BLaER1 (cell line): ENCODE results near the gene UBR2.

Source experiments
- H3K27ac ChIP-seq: shearing (Covaris generic); formaldehyde crosslinking; 2 replicates; pipeline ENCODE4 v1.8.1; 2022
- H3K27me3 ChIP-seq: shearing (Covaris generic); formaldehyde crosslinking; 2 replicates; pipeline ENCODE4 v1.8.1; 2022
- H3K36me3 ChIP-seq: shearing (Covaris generic); formaldehyde crosslinking; 2 replicates; pipeline ENCODE4 v1.8.1; 2022
- H3K4me1 ChIP-seq: shearing (Covaris generic); formaldehyde crosslinking; 2 replicates; pipeline ENCODE4 v1.8.1; 2022
- H3K4me2 ChIP-seq: shearing (Covaris generic); formaldehyde crosslinking; 2 replicates; pipeline ENCODE4 v1.8.1; 2022
- H3K4me3 ChIP-seq: shearing (Covaris generic); formaldehyde crosslinking; 2 replicates; pipeline ENCODE4 v1.8.1; 2022
- H3K9ac ChIP-seq: shearing (Covaris generic); formaldehyde crosslinking; 2 replicates; pipeline ENCODE4 v1.8.1; 2022
- H3K9me3 ChIP-seq: shearing (Covaris generic); formaldehyde crosslinking; 2 replicates; pipeline ENCODE4 v1.8.1; 2022
- H4K20me1 ChIP-seq: shearing (Covaris generic); formaldehyde crosslinking; 2 replicates; pipeline ENCODE4 v1.8.1; 2022
- Cebpa-rat ChIP-seq: shearing (Covaris generic); IDR thresholded peaks from 2 replicates; pipeline ENCODE4 v1.8.1; 2022

UBR2 gene

DNA sequence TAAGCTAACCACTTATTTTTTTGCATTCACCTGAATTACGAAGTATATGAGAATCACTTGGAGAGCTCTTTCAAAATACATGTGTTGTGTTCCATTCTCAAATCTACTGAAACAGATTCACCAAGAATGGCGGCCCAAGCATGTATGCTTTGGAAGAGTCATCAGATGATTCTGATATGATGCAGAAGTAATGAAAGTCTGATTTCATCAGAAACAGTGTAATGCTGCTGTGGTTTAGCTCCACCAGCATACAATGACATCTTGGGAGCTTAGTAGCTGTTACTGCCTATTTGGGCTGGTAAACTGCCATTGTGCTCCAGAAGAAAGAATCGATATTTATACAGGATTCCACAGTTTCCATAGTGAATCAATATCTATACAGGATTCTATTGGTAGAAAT, 52.9 kb downstream of the UBR2 start:
- no peaks in the 10 kb centered on the region for H3K4me1 ChIP-seq
- no peak overlapping the region for H3K27ac ChIP-seq
- no peak for TF ChIP-seq Cebpa-rat
- H3K9ac ChIP-seq, result no peak overlapping the region
- H3K36me3 ChIP-seq, result peaks cover 58% of the 10 kb centered on the region
- no peaks in the 10 kb centered on the region for H3K9me3 ChIP-seq
- no peaks in the 10 kb centered on the region for H3K27me3 ChIP-seq
- H3K4me2 ChIP-seq, result no peak overlapping the region
- no peaks in the 10 kb centered on the region for H4K20me1 ChIP-seq
- no peak overlapping the region for H3K4me3 ChIP-seq

- Histone ChIP-seq H3K4me2 (no peak overlapping the region), H3K9ac (no peak overlapping the region), H3K36me3 (peaks cover 58% of the 10 kb centered on the region), H3K9me3 (no peaks in the 10 kb centered on the region), H3K27me3 (no peaks in the 10 kb centered on the region), H3K4me1 (no peaks in the 10 kb centered on the region), H3K27ac (no peak overlapping the region), H3K4me3 (no peak overlapping the region), H4K20me1 (no peaks in the 10 kb centered on the region)
- TF ChIP-seq Cebpa-rat, result no peak
Observed at GRCh38 chr6:42618105-42618504, 54.3 kb downstream of the UBR2 start.

DNA sequence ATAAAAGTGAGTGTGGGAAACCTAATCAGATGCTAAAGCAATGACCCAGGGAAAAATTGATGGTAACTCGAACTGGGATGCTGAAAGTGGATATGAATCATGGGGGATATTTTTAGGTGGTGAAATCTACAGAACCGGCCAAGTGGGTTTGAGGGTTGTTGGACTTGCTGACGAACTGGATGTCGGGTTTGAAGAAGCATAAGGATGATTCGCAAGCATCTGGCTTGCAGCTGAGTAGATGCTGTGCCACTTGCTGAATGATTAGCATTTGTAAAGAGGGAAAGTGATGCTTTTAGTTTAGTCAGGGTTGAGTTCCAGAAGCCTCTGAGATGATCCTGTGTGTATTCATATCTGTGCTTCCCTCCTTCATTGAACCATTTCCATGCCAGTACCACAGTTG, 54.9 kb downstream of the UBR2 start:
- no peak overlapping the region for H3K27ac ChIP-seq
- no peaks in the 10 kb centered on the region for H3K4me1 ChIP-seq
- no peaks in the 10 kb centered on the region for H3K9me3 ChIP-seq
- peaks cover 62% of the 10 kb centered on the region for H3K36me3 ChIP-seq
- no peak for TF ChIP-seq Cebpa-rat
- no peak overlapping the region for H3K4me2 ChIP-seq
- no peaks in the 10 kb centered on the region for H3K27me3 ChIP-seq
- H4K20me1 ChIP-seq, result no peaks in the 10 kb centered on the region
- no peak overlapping the region for H3K9ac ChIP-seq
- no peak overlapping the region for H3K4me3 ChIP-seq

- no peak overlapping the region for H3K27ac ChIP-seq
- no peak overlapping the region for H3K4me2 ChIP-seq
- peaks cover 71% of the 10 kb centered on the region for H3K36me3 ChIP-seq
- no peaks in the 10 kb centered on the region for H4K20me1 ChIP-seq
- H3K4me1 ChIP-seq, result no peaks in the 10 kb centered on the region
- no peaks in the 10 kb centered on the region for H3K27me3 ChIP-seq
- no peak overlapping the region for H3K4me3 ChIP-seq
- no peak for TF ChIP-seq Cebpa-rat
- no peak overlapping the region for H3K9ac ChIP-seq
- H3K9me3 ChIP-seq, result no peaks in the 10 kb centered on the region
Observed at GRCh38 chr6:42619963-42620362, 56.1 kb downstream of the UBR2 start.

DNA sequence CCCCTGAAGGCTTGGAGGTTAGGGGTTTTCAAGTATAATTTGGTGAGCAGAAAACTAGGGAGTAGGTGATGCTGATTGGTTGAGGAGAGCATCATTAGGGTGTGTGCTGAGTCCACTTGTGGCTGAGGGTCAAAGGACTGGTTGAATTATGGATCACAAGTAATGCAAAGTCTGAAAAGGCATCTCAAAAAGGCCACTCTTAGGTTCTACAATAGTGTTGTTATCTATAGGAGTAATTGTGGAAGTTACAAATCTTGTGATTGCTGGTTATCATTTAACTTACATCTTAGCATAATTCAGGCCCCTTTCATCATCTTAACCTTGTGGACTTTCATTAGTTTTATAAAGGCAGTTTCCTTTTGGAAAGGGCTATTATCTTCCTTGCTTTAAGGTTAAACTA, 60.8 kb downstream of the UBR2 start:
- Histone ChIP-seq H3K4me3 (no peak overlapping the region), H3K36me3 (peaks cover 74% of the 10 kb centered on the region)

DNA sequence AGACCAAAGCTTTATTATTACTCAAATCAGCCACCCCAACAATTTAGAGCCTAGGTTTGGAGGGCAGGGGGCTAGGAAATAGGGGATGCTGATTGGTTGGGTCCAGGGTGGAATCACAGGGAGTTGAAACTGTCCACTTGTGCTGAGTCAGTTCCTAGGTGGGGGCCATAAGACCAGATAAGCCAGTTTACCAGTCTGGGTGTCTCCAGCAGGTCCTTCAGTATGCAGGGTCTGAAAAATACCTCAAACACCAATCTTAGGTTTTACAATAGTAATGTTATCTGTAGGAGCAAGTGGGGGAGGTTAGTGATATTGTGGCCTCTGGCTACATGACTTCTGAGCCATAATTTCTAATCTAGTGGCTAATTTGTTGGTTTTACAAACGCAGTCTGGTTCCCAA, 63.2 kb downstream of the UBR2 start:
- H3K4me1 ChIP-seq, result no peaks in the 10 kb centered on the region
- no peak for TF ChIP-seq Cebpa-rat
- H3K27ac ChIP-seq, result no peak overlapping the region
- no peak overlapping the region for H3K4me2 ChIP-seq
- no peaks in the 10 kb centered on the region for H3K27me3 ChIP-seq
- no peak overlapping the region for H3K9ac ChIP-seq
- no peaks in the 10 kb centered on the region for H3K9me3 ChIP-seq
- H3K36me3 ChIP-seq, result peaks cover 73% of the 10 kb centered on the region
- no peaks in the 10 kb centered on the region for H4K20me1 ChIP-seq
- no peak overlapping the region for H3K4me3 ChIP-seq

More for the DNA sequence above, 60.8 kb downstream of the UBR2 start:
- Histone ChIP-seq H3K4me1 (no peaks in the 10 kb centered on the region), H3K27ac (no peak overlapping the region), H4K20me1 (no peaks in the 10 kb centered on the region), H3K27me3 (no peaks in the 10 kb centered on the region), H3K9ac (no peak overlapping the region), H3K4me2 (no peak overlapping the region), H3K9me3 (no peaks in the 10 kb centered on the region)
- no peak for TF ChIP-seq Cebpa-rat

- Histone ChIP-seq H3K4me2 (no peak overlapping the region), H3K9me3 (no peaks in the 10 kb centered on the region), H3K9ac (no peak overlapping the region), H4K20me1 (no peaks in the 10 kb centered on the region), H3K4me3 (no peak overlapping the region), H3K36me3 (peaks cover 75% of the 10 kb centered on the region), H3K27me3 (no peaks in the 10 kb centered on the region), H3K27ac (no peak overlapping the region), H3K4me1 (no peaks in the 10 kb centered on the region)
- no peak for TF ChIP-seq Cebpa-rat
Observed at GRCh38 chr6:42627674-42628073, 63.8 kb downstream of the UBR2 start.

DNA sequence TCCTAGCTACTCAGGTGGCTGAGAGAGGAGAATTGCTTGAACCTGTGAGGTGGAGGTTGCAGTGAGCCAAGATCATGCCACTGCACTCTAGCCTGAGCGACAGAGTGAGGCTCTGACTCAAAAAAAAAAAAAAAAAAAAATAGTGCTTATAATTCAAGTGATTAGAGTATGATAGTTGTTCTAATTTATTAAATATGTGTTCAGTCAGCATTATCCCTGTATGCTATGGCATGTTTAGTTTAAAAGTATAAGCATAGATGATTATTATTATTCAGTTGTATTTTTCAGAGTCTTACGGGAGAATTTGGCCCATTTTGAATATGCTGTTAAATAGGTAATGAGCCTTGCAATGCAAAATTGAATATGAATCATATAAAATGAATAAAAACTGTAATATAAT, 64.8 kb downstream of the UBR2 start:
- Histone ChIP-seq H3K27ac (no peak overlapping the region), H3K4me1 (no peaks in the 10 kb centered on the region), H3K4me3 (no peak overlapping the region), H3K4me2 (no peak overlapping the region), H3K9me3 (no peaks in the 10 kb centered on the region), H3K9ac (no peak overlapping the region), H4K20me1 (no peaks in the 10 kb centered on the region), H3K27me3 (no peaks in the 10 kb centered on the region), H3K36me3 (peaks cover 79% of the 10 kb centered on the region)
- TF ChIP-seq Cebpa-rat, result no peak

DNA sequence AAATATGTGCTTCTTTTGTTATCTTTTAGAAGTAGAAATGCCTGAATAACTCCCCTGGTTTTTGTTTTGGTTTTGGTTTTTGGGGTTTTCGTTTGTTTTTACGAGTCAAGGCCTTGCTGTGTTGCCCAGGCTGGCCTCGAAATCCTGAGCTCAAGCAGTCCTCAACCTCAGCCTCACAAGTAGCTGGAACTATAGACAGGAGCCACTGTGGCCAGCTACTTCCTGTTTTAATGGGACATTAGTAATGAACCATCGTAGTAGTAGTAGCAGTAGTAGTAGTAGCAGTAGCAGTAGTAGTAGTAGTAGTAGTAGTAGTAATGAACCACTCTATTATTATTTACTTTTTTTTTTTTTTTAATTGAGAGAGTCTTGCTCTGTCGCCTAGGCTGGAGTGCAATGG, 66.0 kb downstream of the UBR2 start:
- no peaks in the 10 kb centered on the region for H4K20me1 ChIP-seq
- peaks cover 81% of the 10 kb centered on the region for H3K36me3 ChIP-seq
- no peak overlapping the region for H3K9ac ChIP-seq
- TF ChIP-seq Cebpa-rat, result no peak
- no peak overlapping the region for H3K4me2 ChIP-seq
- H3K9me3 ChIP-seq, result no peaks in the 10 kb centered on the region
- H3K4me3 ChIP-seq, result no peak overlapping the region
- no peak overlapping the region for H3K27ac ChIP-seq
- no peaks in the 10 kb centered on the region for H3K27me3 ChIP-seq
- H3K4me1 ChIP-seq, result no peaks in the 10 kb centered on the region

- Histone ChIP-seq H3K4me2 (no peak overlapping the region), H3K9me3 (no peaks in the 10 kb centered on the region), H3K36me3 (peaks cover 88% of the 10 kb centered on the region), H3K27ac (no peak overlapping the region), H3K27me3 (no peaks in the 10 kb centered on the region), H3K4me1 (no peaks in the 10 kb centered on the region), H3K4me3 (no peak overlapping the region), H3K9ac (no peak overlapping the region), H4K20me1 (no peaks in the 10 kb centered on the region)
- TF ChIP-seq Cebpa-rat, result no peak
Observed at GRCh38 chr6:42637681-42638080, 73.9 kb downstream of the UBR2 start.

DNA sequence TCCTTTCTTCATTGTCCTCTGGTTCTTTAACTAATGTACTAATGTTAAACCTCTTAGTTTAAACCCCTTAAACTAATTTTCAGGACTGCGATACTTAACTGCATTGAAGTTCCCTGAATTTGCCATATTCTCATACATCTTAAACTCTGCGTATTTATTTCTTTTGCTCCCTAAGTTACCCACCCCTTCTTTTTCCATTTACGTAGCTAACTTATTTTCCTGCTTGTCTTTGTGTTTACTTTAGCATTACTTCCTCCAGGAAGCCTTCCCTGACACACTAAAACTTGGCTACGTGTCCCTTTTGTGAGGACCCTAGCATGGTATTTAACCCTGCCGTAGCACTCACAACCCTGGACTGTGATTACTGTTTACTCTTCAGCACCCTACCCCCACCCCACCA, 79.0 kb downstream of the UBR2 start:
- no peaks in the 10 kb centered on the region for H4K20me1 ChIP-seq
- no peak overlapping the region for H3K9ac ChIP-seq
- no peaks in the 10 kb centered on the region for H3K27me3 ChIP-seq
- peaks cover 11% of the 10 kb centered on the region; the same call in 1 of the 2 replicates for H3K4me1 ChIP-seq
- H3K27ac ChIP-seq, result no peak overlapping the region
- TF ChIP-seq Cebpa-rat, result no peak
- peaks cover 81% of the 10 kb centered on the region for H3K36me3 ChIP-seq
- H3K4me2 ChIP-seq, result no peak overlapping the region
- no peak overlapping the region for H3K4me3 ChIP-seq
- no peaks in the 10 kb centered on the region for H3K9me3 ChIP-seq
